AG09319 (cell line): ENCODE data around the gene NR1D2.
"Not testable (repeated sequence)": the region's sequence is repeated elsewhere in the genome, so short reads cannot be mapped to it uniquely, and the experiment has no call there.

ENCODE experiments used
- DNase-seq: peaks from one replicate; pipeline ENCODE4 v3.0.0-alpha.2; 2010; ENCODE audit warnings: low read depth; ENCODE audit errors: extremely low read depth
- TF ChIP-seq, protein P1 (sequence below): IDR thresholded peaks from 2 replicates; pipeline ENCODE4 v1.5.1; 2011; ENCODE audit warnings: low read depth, mild to moderate bottlenecking, inconsistent platforms, low read length, moderate library complexity

NR1D2 gene

DNA sequence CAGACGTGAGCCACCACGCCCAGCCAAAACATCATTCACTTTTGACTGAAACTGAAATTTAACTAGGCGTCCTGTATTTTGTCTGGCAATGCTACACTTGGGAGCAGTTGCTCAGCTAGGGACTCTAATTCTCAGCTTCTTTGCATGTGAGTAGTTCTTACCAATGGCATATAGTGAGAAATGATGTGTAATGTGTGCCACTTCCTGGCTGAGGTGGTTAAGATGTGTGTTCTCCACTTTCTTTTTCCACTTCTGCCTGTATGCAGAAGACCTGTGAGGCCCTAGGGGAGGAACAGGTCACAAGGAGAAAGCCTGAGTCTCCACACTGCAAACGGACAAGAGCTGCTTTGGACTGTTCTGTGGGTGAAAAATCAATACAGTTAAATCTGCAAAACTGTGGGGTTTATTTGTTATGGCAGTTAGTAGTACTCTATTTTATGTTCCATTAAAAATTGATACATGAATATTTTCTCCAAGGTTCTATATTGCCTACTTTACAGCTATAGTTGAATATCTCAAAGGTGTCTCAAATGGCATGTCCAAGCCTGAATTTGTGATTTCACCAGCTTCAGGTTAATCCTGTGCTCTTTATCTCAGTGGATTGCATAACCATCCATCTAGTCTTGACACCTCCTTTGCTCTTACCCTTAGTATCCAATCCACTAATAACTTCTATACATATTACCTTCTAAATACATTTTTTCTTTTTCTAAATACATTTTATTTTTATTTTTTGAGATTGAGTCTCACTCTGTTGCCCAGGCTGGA is 59.3 kb downstream of the NR1D2 start:
- TF ChIP-seq, protein P1, sequence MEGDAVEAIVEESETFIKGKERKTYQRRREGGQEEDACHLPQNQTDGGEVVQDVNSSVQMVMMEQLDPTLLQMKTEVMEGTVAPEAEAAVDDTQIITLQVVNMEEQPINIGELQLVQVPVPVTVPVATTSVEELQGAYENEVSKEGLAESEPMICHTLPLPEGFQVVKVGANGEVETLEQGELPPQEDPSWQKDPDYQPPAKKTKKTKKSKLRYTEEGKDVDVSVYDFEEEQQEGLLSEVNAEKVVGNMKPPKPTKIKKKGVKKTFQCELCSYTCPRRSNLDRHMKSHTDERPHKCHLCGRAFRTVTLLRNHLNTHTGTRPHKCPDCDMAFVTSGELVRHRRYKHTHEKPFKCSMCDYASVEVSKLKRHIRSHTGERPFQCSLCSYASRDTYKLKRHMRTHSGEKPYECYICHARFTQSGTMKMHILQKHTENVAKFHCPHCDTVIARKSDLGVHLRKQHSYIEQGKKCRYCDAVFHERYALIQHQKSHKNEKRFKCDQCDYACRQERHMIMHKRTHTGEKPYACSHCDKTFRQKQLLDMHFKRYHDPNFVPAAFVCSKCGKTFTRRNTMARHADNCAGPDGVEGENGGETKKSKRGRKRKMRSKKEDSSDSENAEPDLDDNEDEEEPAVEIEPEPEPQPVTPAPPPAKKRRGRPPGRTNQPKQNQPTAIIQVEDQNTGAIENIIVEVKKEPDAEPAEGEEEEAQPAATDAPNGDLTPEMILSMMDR, result no peak
- DNase-seq, result no peak

DNA sequence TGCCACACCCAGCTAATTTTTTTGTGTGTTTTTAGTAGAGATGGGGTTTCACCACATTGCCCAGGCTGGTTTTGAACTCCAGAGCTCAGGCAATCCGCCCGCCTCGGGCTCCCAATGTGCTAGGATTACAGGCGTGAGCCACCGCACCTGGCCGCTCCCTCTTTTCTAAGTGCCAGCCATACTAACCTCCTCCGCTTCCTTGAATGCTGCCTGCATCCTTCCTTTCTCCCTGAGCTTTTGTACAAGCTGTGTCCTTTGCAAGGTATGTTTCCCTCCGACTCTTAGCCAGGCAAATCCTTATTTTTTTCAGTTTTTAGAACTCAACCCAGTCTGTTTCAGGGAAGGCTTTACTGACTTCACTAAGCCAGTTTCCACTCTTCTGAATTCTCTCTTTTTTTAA is 60.6 kb downstream of the NR1D2 start:
- no peak for DNase-seq
- TF ChIP-seq, protein P1, result no peak

DNA sequence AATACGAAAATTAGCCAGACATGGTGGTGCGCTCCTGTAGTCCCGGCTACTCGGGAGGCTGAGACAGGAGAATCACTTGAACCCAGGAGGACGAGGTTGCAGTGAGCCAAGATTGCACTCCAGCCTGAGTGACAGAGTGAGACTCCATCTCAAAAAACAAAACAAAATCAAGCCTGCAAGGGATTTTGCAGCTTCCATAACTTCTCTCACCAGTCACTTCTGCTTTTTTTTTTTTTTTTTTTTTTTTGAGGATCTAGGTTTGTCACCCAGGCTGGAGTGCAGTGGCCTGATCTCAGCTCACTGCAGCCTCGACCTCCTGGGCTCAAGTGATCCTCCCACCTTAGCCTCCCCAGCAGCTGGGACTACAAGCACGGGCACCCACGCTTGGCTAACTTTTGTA is 65.7 kb downstream of the NR1D2 start:
- DNase-seq, result not testable (repeated sequence)

DNA sequence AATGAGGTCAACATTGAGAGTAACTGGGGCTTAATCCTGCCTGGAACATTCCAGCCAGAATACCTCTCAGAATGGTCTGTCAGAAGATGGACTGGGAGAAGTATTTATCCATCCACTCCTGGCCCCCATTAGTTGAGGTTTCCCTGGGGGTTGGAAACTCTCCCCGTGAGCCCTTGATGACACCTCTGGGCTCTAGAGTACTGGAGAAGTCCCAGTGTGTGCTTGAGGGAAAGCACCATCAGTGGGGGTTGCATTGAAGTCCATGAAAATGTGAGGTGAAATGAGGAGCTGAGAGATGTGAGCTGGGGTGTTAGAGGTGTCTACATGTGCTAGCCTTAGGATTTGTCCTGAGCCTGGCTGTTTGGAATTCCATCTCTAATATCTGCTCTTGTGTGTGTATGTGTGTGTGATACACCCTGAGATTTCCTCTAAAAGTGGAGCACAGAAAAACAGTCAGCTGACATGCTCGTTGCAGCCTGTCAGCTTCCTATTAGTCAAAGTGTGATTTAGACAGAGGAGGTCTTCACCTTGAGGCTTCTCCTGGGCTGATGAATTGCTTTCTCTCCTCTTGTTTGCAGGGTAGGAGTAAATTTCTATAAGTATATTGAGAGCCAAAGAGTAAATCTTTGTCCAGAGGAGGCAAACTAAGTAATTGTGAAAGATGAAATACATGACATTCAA is 67.6 kb downstream of the NR1D2 start:
- TF ChIP-seq, protein P1, result no peak
- no peak for DNase-seq

DNA sequence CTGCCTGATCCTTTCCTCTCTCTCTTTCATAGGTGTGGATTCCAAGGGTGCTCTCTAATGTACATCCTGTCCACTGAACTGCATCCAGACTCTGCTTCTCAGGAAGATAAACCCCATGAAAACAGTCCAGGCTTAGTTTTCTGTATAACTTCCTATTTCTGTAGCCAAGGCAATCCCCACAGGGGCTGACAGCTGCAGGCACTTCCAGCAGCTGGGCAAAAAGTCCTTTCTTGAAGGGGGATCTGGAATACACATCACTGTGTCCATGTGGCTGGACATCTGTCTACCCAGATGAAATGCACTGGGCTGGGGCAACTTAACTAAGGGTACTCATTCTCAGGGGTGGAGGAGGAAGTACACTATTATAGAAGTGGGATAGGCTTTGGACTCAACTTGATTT is 72.2 kb downstream of the NR1D2 start:
- no peak for DNase-seq
- TF ChIP-seq, protein P1, result no peak

DNA sequence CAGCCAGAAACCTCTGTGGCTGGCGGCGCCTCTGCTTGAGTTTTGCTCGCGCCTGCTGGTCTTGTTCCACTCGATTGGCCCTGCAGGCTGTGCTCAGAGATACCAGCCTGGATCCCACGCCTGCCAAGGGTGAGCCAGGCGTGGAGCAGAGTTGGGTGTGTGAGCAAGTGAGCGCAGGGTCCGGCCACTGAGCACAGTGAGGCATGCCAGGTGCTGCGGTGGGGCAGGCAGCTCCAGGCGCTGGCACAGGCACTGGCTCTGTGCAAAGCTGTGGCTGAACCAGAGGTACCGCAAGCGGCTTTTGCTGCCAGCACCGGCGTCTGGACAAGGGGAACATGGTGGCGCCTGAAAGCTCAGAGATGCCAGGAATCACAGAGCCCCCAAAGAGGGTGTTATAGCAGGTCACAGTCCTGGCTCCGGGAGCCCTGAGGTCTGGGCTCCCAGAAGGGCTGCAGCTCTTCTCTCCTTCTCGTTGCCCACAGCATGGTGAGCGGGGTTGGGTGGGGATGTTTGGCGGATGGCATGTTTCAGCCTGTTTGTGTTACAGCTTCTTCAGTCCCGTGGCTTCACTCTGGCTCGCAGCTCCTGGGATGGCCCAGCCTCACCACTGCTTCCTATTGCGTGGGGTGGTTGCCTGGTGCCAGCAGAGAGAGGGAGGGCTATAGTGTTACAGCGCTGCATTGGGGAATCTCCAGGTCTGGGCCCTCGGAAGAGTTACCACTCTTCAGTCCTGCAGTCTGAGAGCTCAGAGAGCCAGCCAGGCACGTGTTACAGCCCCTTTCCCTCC is 73.9 kb downstream of the NR1D2 start:
- no peak for DNase-seq
- TF ChIP-seq, protein P1, result no peak

DNA sequence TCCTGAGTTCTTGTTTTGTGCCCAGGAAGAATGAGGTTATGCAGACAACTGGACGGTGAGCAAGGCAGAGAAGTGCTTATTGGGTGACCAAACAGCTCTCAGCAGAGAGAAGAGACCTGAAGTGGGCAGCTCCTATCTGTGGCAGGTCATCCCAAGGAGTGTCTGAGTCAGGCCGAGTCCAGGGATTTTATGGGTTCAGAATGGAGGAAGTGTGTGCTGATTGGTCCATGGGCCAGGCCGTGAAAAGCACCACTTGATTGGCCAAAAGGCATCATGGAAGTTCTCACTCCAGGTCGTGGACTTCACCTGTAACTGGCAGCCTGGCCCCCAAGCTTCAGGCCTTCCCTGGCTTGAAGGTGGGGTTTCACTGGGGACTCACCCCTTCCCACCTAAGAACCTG is 74.5 kb downstream of the NR1D2 start:
- TF ChIP-seq, protein P1, result no peak
- no peak for DNase-seq
